HG03558 (cell line): ENCODE results near the gene LPP.
A peak's percentile ranks its signal among the peaks of the same experiment; 100 is the strongest.

ENCODE experiments used
- ATAC-seq: cut with Tn5 transposase; IDR thresholded peaks from one replicate; pipeline ENCODE4 v1.9.1; 2021; ENCODE audit warnings: moderate number of reproducible peaks; ENCODE audit not compliant: unreplicated experiment; ENCODE audit errors: extremely low read depth

Gene LPP

GRCh38 chr3:188778091-188778852 is 624.3 kb downstream of the LPP start:
- ATAC-seq = no peak

- ATAC-seq = no peak
Measured at GRCh38 chr3:188779281-188779980, 625.5 kb downstream of the LPP start.

- no peak for ATAC-seq
Measured at GRCh38 chr3:188780193-188781147, 626.5 kb downstream of the LPP start.

- no peak for ATAC-seq
Measured at GRCh38 chr3:188782613-188783124, 628.7 kb downstream of the LPP start.

- ATAC-seq = no peak
Measured at GRCh38 chr3:188786424-188786823, 632.5 kb downstream of the LPP start.

- no peak for ATAC-seq
Measured at GRCh38 chr3:188788621-188789081, 634.7 kb downstream of the LPP start.

- no peak for ATAC-seq
Measured at GRCh38 chr3:188789251-188789650, 635.3 kb downstream of the LPP start.

GRCh38 chr3:188791311-188791710 is 637.4 kb downstream of the LPP start:
- no peak for ATAC-seq

- ATAC-seq = no peak
Measured at GRCh38 chr3:188792793-188793192, 638.8 kb downstream of the LPP start.

- peak; percentile 75 for ATAC-seq
Measured at GRCh38 chr3:188796122-188796631, 642.2 kb downstream of the LPP start.

- ATAC-seq = no peak
Measured at GRCh38 chr3:188797045-188797444, 643.1 kb downstream of the LPP start.

GRCh38 chr3:188798556-188799145 is 644.7 kb downstream of the LPP start:
- ATAC-seq = no peak

- no peak for ATAC-seq
Measured at GRCh38 chr3:188801393-188801792, 647.4 kb downstream of the LPP start.

GRCh38 chr3:188802645-188803044 is 648.7 kb downstream of the LPP start:
- no peak for ATAC-seq

GRCh38 chr3:188807006-188807405 is 653.0 kb downstream of the LPP start:
- ATAC-seq = no peak

- ATAC-seq = no peak
Measured at GRCh38 chr3:188812198-188812597, 658.2 kb downstream of the LPP start.

- ATAC-seq = no peak
Measured at GRCh38 chr3:188814581-188814980, 660.6 kb downstream of the LPP start.

GRCh38 chr3:188817103-188817934 is 663.4 kb downstream of the LPP start:
- ATAC-seq = no peak

- ATAC-seq = no peak
Measured at GRCh38 chr3:188817935-188818269, 663.9 kb downstream of the LPP start.
